Daoy (cell line): ENCODE measurements around the gene PFKP. TPM values are rescaled to one million over a fixed set of nuclear protein-coding genes. Genes with fewer than 3 reads are reported as not detected.

ENCODE experiments used
- DNase-seq: peaks from one replicate; pipeline ENCODE4 v3.0.0-alpha.2; 2015; ENCODE audit warnings: low read depth
- total RNA-seq: library from RNA; depleted of rRNA; stranded (reverse); fragments of >200 nt; shearing (Covaris generic); gene quantifications from 2 replicates; pipeline ENCODE4 v1.2.3, GENCODE V29; 2014

PFKP gene
- total RNA-seq, 1 experiment from 2014 or later, result 183 TPM

GRCh38 chr10:3069876-3070275, 2.5 kb downstream of the PFKP start:
- DNase-seq, result no peak

GRCh38 chr10:3071405-3072198, 4.3 kb downstream of the PFKP start:
- peak; percentile 89 for DNase-seq

GRCh38 chr10:3072641-3073360, 5.5 kb downstream of the PFKP start:
- no peak for DNase-seq

- no peak for DNase-seq
Observed at GRCh38 chr10:3074145-3074665, 6.9 kb downstream of the PFKP start.

- DNase-seq, result no peak
Observed at GRCh38 chr10:3074985-3075600, 7.7 kb downstream of the PFKP start.

- no peak for DNase-seq
Observed at GRCh38 chr10:3076138-3076537, 8.8 kb downstream of the PFKP start.

- DNase-seq, result no peak
Observed at GRCh38 chr10:3077509-3077908, 10.2 kb downstream of the PFKP start.

- DNase-seq, result no peak
Observed at GRCh38 chr10:3077940-3078630, 10.7 kb downstream of the PFKP start.

GRCh38 chr10:3081383-3081981, 14.1 kb downstream of the PFKP start:
- no peak for DNase-seq

GRCh38 chr10:3082290-3082689, 14.9 kb downstream of the PFKP start:
- no peak for DNase-seq

GRCh38 chr10:3085785-3086567, 18.6 kb downstream of the PFKP start:
- DNase-seq, result no peak

GRCh38 chr10:3090388-3090787, 23.0 kb downstream of the PFKP start:
- DNase-seq, result no peak

- DNase-seq, result peak; percentile 66
Observed at GRCh38 chr10:3090914-3091787, 23.8 kb downstream of the PFKP start.

GRCh38 chr10:3091921-3092320, 24.6 kb downstream of the PFKP start:
- DNase-seq, result no peak

GRCh38 chr10:3093996-3094395, 26.6 kb downstream of the PFKP start:
- no peak for DNase-seq

GRCh38 chr10:3094609-3095036, 27.3 kb downstream of the PFKP start:
- DNase-seq, result no peak

- peak; percentile 92 for DNase-seq
Observed at GRCh38 chr10:3095373-3096139, 28.2 kb downstream of the PFKP start.

- peak; percentile 57 for DNase-seq
Observed at GRCh38 chr10:3096149-3096548, 28.8 kb downstream of the PFKP start.

- DNase-seq, result no peak
Observed at GRCh38 chr10:3097160-3097559, 29.8 kb downstream of the PFKP start.
